MM.1S (cell line): ENCODE results near the gene EXOC1L.

Experiments
- CTCF ChIP-seq: fragments of 300-600 bp; sonication (generic); IDR thresholded peaks from 2 replicates; pipeline ENCODE4 v1.5.1; 2016; ENCODE audit warnings: antibody characterized with exemption, low read length, mixed read lengths
- EZH2 ChIP-seq: fragments of 300-600 bp; sonication (generic); optimal IDR thresholded peaks from 2 replicates; pipeline ENCODE3; 2017; ENCODE audit warnings: low read depth, mild to moderate bottlenecking, antibody characterized with exemption, low read length, mixed read lengths
- EZH2phosphoT487 ChIP-seq: fragments of 300-600 bp; sonication (generic); IDR thresholded peaks from 2 replicates; pipeline ENCODE4 v1.6.1; 2018; ENCODE audit warnings: antibody characterized with exemption, low read length

DNA sequence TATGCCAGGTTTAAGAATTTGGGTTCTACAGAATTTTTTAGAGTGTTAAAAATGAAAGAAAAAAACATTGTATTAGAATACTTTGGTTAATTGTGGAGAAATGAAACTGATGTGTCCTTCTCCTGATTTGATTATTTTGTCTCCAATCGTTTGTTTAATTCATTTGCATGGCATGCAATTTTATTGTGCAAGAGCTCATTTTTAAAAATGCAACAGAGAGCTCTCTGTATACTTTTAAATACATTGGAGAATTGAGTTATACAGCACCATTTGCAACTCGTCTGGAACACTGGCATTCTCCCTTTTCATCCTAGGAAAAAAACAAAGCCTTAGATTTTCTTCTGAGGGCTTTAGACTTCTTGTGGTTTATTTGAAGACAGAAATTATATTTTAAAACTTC lies 689 bp downstream of the EXOC1L start:
- no peak for TF ChIP-seq EZH2
- TF ChIP-seq EZH2phosphoT487 = no peak
- TF ChIP-seq CTCF = no peak
